Measurements from ENCODE around the gene CCDC24. TPM values are rescaled to one million over a fixed set of nuclear protein-coding genes. Genes with fewer than 3 reads are reported as not detected.

Gene CCDC24
- total RNA-seq, 2 experiments from 2014 or later = 8.9 to 9.2 TPM

DNA sequence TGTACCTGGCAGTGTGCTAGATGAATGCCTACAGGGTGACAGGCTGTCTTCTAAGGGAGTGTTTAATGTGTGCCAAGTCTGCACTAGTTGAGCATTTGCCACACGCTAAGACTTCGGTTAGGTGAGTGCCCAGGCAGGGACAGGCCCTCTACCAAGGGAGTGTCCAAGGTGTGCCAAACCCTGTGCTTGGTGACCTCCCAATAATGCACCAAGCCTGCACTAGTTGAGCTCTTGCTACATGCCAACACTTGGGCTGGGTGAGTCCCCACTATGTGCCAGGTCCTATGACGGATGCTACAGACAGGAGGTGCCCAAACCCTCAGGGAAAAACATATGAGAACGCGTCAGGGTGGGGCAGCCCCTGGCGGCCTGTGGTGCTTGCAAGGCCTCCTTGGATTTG lies 29.1 kb downstream of the CCDC24 start:
- intact Hi-C loops (cut with micrococcal nuclease; ENCODE audit: unreplicated experiment) = no loop called here
- H3K79me2 ChIP-seq (ENCODE audit: insufficient read depth, low read depth, low read length) = no peaks in the 10 kb centered on the region
- H3K4me3 ChIP-seq (ENCODE audit: low read depth, low read length, poor library complexity, severe bottlenecking) = no peak overlapping the region
- ChIA-PET CTCF (ENCODE audit: unreplicated experiment) (no interaction called here), POLR2A (no interaction called here)
- no peaks in the 10 kb centered on the region for H3K36me3 ChIP-seq (ENCODE audit: insufficient read depth, low read length)
- no peak overlapping the region for H3K4me2 ChIP-seq (ENCODE audit: low read length)
- H3K27ac ChIP-seq (ENCODE audit: low read depth, low read length, poor library complexity, severe bottlenecking) = no peak overlapping the region
- TF ChIP-seq, protein P1, sequence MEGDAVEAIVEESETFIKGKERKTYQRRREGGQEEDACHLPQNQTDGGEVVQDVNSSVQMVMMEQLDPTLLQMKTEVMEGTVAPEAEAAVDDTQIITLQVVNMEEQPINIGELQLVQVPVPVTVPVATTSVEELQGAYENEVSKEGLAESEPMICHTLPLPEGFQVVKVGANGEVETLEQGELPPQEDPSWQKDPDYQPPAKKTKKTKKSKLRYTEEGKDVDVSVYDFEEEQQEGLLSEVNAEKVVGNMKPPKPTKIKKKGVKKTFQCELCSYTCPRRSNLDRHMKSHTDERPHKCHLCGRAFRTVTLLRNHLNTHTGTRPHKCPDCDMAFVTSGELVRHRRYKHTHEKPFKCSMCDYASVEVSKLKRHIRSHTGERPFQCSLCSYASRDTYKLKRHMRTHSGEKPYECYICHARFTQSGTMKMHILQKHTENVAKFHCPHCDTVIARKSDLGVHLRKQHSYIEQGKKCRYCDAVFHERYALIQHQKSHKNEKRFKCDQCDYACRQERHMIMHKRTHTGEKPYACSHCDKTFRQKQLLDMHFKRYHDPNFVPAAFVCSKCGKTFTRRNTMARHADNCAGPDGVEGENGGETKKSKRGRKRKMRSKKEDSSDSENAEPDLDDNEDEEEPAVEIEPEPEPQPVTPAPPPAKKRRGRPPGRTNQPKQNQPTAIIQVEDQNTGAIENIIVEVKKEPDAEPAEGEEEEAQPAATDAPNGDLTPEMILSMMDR (conservative IDR thresholded peaks at IDR 0.05; ENCODE audit: low read length) = no peak
- TF ChIP-seq EZH2phosphoT487 (IDR thresholded peaks at IDR 0.05; ENCODE audit: borderline replicate concordance, low read depth, low read length) = no peak
- no peaks in the 10 kb centered on the region for H4K20me1 ChIP-seq (ENCODE audit: insufficient read depth, low read length)
- no peaks in the 10 kb centered on the region for H3K9me3 ChIP-seq (ENCODE audit: low read length)
- no TSS peak for BruUV-seq (replicated peaks)
- peaks cover 10% of the 10 kb centered on the region for H3K4me1 ChIP-seq (ENCODE audit: insufficient read depth, low read length, poor library complexity, severe bottlenecking)
- no peaks in the 10 kb centered on the region for H3K9me2 ChIP-seq (ENCODE audit: insufficient read depth, low read length)
- DNase-seq (ENCODE audit: low spot score) = no peak
- H2AFZ ChIP-seq (ENCODE audit: low read length) = no peak overlapping the region

DNA sequence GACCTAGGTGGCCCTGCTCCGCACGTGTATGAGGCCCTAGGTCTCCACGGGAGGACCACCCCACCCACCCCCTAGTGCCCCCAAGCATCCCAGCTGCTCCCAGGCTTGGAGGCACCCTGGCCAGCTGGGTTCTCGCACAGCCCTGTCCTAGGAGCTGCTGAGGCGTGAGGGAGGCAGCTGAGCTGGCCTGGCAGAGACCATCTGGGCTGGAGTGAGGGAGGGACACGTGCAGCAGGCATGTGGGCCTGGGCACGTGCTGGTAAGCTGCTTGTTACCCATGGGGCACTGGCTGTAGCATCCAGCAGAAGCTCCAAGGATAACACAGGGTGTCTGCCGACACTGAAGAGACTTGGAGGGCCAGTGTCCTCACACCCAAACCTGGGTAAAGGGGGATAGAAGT lies 29.8 kb downstream of the CCDC24 start:
- no TSS peak for BruUV-seq (replicated peaks)
- intact Hi-C loops (cut with micrococcal nuclease; ENCODE audit: unreplicated experiment) = no loop called here
- H2AFZ ChIP-seq (ENCODE audit: low read length) = no peak overlapping the region
- H3K36me3 ChIP-seq (ENCODE audit: insufficient read depth, low read length) = no peaks in the 10 kb centered on the region
- H3K9me3 ChIP-seq (ENCODE audit: low read length) = no peaks in the 10 kb centered on the region
- H3K4me1 ChIP-seq (ENCODE audit: insufficient read depth, low read length, poor library complexity, severe bottlenecking) = peaks cover 17% of the 10 kb centered on the region
- TF ChIP-seq EZH2phosphoT487 (IDR thresholded peaks at IDR 0.05; ENCODE audit: borderline replicate concordance, low read depth, low read length) = no peak
- TF ChIP-seq, protein P1 (conservative IDR thresholded peaks at IDR 0.05; ENCODE audit: low read length) = no peak
- no peak overlapping the region for H3K4me2 ChIP-seq (ENCODE audit: low read length)
- no peaks in the 10 kb centered on the region for H3K79me2 ChIP-seq (ENCODE audit: insufficient read depth, low read depth, low read length)
- H3K4me3 ChIP-seq (ENCODE audit: low read depth, low read length, poor library complexity, severe bottlenecking) = no peak overlapping the region
- no peak for DNase-seq (ENCODE audit: low spot score)
- no peak overlapping the region for H3K27ac ChIP-seq (ENCODE audit: low read depth, low read length, poor library complexity, severe bottlenecking)
- no peaks in the 10 kb centered on the region for H4K20me1 ChIP-seq (ENCODE audit: insufficient read depth, low read length)
- ChIA-PET POLR2A (no interaction called here), CTCF (ENCODE audit: unreplicated experiment) (no interaction called here)
- H3K9me2 ChIP-seq (ENCODE audit: insufficient read depth, low read length) = no peaks in the 10 kb centered on the region

DNA sequence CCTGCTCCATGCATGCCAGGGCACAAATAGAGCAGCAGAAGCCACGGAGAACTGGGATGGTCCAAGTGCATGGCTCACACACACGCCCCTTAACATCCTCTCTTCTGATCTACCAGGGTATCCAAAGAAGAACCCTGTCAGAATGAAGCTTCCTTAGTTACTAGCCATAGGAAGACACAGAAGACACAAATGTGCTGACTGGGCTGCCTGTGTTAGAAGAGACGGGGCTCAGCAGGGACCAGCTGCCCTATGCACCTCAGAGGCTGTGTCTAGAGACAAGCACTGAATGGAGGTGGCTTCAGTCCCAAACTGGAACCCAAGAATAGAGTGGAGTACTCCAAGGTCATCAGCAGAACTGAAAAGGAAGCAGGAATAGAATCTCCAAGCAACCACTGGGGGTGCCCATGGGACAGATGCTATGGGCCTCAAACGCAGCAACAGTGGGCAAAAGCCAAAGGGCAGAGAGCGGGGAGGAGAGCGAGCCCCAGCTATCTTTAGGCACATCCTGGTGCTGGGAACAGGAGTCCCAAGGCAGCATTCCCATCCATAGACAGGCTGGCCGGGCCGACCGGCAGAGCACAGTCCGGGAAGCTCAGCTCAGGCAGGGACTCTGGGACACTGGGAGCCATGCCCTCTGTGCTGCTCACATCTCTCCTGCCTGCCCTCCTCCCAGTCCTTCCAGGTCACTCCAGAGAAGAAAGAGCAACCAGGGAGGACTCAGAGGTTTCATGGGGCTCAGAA lies 30.4 kb downstream of the CCDC24 start:
- BruUV-seq (replicated peaks) = no TSS peak
- Histone ChIP-seq H3K9me2 (ENCODE audit: insufficient read depth, low read length) (no peaks in the 10 kb centered on the region), H3K4me3 (ENCODE audit: low read depth, low read length, poor library complexity, severe bottlenecking) (no peak overlapping the region), H3K9me3 (ENCODE audit: low read length) (no peaks in the 10 kb centered on the region), H4K20me1 (ENCODE audit: insufficient read depth, low read length) (no peaks in the 10 kb centered on the region), H3K27ac (ENCODE audit: low read depth, low read length, poor library complexity, severe bottlenecking) (no peak overlapping the region), H3K4me2 (ENCODE audit: low read length) (no peak overlapping the region), H3K36me3 (ENCODE audit: insufficient read depth, low read length) (no peaks in the 10 kb centered on the region), H2AFZ (ENCODE audit: low read length) (no peak overlapping the region), H3K4me1 (ENCODE audit: insufficient read depth, low read length, poor library complexity, severe bottlenecking) (peaks cover 23% of the 10 kb centered on the region), H3K79me2 (ENCODE audit: insufficient read depth, low read depth, low read length) (no peaks in the 10 kb centered on the region)
- intact Hi-C loops (cut with micrococcal nuclease; ENCODE audit: unreplicated experiment) = no loop called here
- POLR2A ChIA-PET = interaction anchor here (0.6 kb wide), 1 partner anchor 76 kb away, joined by 3 read pairs; no protein-coding TSS in a partner anchor
- no peak for DNase-seq (ENCODE audit: low spot score)
- TF ChIP-seq, protein P1 (conservative IDR thresholded peaks at IDR 0.05; ENCODE audit: low read length) = no peak
- TF ChIP-seq EZH2phosphoT487 (IDR thresholded peaks at IDR 0.05; ENCODE audit: borderline replicate concordance, low read depth, low read length) = no peak
- CTCF ChIA-PET (ENCODE audit: unreplicated experiment) = no interaction called here

All from OCI-LY7 (cell line).